Central memory CD8-positive, alpha-beta T cell (primary cell): ENCODE data around the gene GLRA3.

Source experiments
- ATAC-seq: fragments of 150-1000 bp; cut with Tn5 transposase; replicated peaks from 2 replicates; pipeline ENCODE4 v1.10.0; 2022; ENCODE audit warnings: mild to moderate bottlenecking, moderate FRiP score, moderate number of reproducible peaks; ENCODE audit not compliant: poor library complexity, severe bottlenecking; ENCODE audit errors: extremely low read depth
- DNase-seq, 2 donors: peaks; one replicate each; pipeline ENCODE4 v3.0.0; 2021; ENCODE audit warnings: low spot score in 2 of 2
- H3K27ac Mint-ChIP-seq: one replicate; pipeline ENCODE4 v1.8.0; 2022; ENCODE audit warnings: low read depth, mild to moderate bottlenecking, moderate library complexity, mixed read lengths
- H3K27me3 Mint-ChIP-seq: one replicate; pipeline ENCODE4 v1.8.0; 2022; ENCODE audit warnings: mixed read lengths
- H3K36me3 Mint-ChIP-seq: one replicate; pipeline ENCODE4 v1.8.0; 2022; ENCODE audit warnings: mild to moderate bottlenecking, moderate library complexity, mixed read lengths; ENCODE audit not compliant: insufficient read depth
- H3K4me1 Mint-ChIP-seq: one replicate; pipeline ENCODE4 v1.8.0; 2022; ENCODE audit warnings: mixed read lengths
- H3K4me3 Mint-ChIP-seq: one replicate; pipeline ENCODE4 v1.8.0; 2022; ENCODE audit warnings: mild to moderate bottlenecking, moderate library complexity, mixed read lengths
- H3K9me3 Mint-ChIP-seq: one replicate; pipeline ENCODE4 v1.8.0; 2022; ENCODE audit warnings: mixed read lengths

Gene GLRA3

GRCh38 chr4:174669270-174669669, 159.8 kb downstream of the GLRA3 start:
- Mint-ChIP-seq H3K27me3 (no peaks in the 10 kb centered on the region), H3K36me3 (no peaks in the 10 kb centered on the region), H3K27ac (no peak overlapping the region), H3K4me1 (no peaks in the 10 kb centered on the region), H3K4me3 (no peak overlapping the region), H3K9me3 (no peaks in the 10 kb centered on the region)
- DNase-seq (no peak), ATAC-seq (no peak)

- peaks cover 11% of the 10 kb centered on the region for H3K9me3 Mint-ChIP-seq
- no peaks in the 10 kb centered on the region for H3K27me3 Mint-ChIP-seq
- DNase-seq (no peak), ATAC-seq (no peak)
- H3K36me3 Mint-ChIP-seq, result no peaks in the 10 kb centered on the region
- no peaks in the 10 kb centered on the region for H3K4me1 Mint-ChIP-seq
- H3K4me3 Mint-ChIP-seq, result no peak overlapping the region
- H3K27ac Mint-ChIP-seq, result no peak overlapping the region
Observed at GRCh38 chr4:174665799-174666198, 163.2 kb downstream of the GLRA3 start.

GRCh38 chr4:174663216-174663615, 165.8 kb downstream of the GLRA3 start:
- Mint-ChIP-seq H3K9me3 (peaks cover 12% of the 10 kb centered on the region), H3K4me3 (no peak overlapping the region), H3K4me1 (no peaks in the 10 kb centered on the region), H3K27me3 (no peaks in the 10 kb centered on the region), H3K27ac (no peak overlapping the region), H3K36me3 (no peaks in the 10 kb centered on the region)
- ATAC-seq, result no peak
- no peak for DNase-seq

GRCh38 chr4:174658246-174658645, 170.8 kb downstream of the GLRA3 start:
- H3K36me3 Mint-ChIP-seq, result no peaks in the 10 kb centered on the region

GRCh38 chr4:174657472-174657871, 171.6 kb downstream of the GLRA3 start:
- H3K27ac Mint-ChIP-seq, result no peak overlapping the region
- no peaks in the 10 kb centered on the region for H3K4me1 Mint-ChIP-seq
- no peak for ATAC-seq

More at GRCh38 chr4:174658246-174658645, 170.8 kb downstream of the GLRA3 start:
- Mint-ChIP-seq H3K4me3 (no peak overlapping the region), H3K9me3 (peaks cover 12% of the 10 kb centered on the region), H3K27me3 (no peaks in the 10 kb centered on the region), H3K4me1 (no peaks in the 10 kb centered on the region), H3K27ac (no peak overlapping the region)
- DNase-seq (no peak), ATAC-seq (no peak)

GRCh38 chr4:174654634-174655033, 174.4 kb downstream of the GLRA3 start:
- ATAC-seq (no peak), DNase-seq (no peak)
- H3K27ac Mint-ChIP-seq, result no peak overlapping the region
- H3K9me3 Mint-ChIP-seq, result no peaks in the 10 kb centered on the region
- H3K27me3 Mint-ChIP-seq, result no peaks in the 10 kb centered on the region
- H3K4me3 Mint-ChIP-seq, result no peak overlapping the region
- no peaks in the 10 kb centered on the region for H3K4me1 Mint-ChIP-seq
- no peaks in the 10 kb centered on the region for H3K36me3 Mint-ChIP-seq

More at GRCh38 chr4:174657472-174657871, 171.6 kb downstream of the GLRA3 start:
- DNase-seq, result no peak
- Mint-ChIP-seq H3K4me3 (no peak overlapping the region), H3K27me3 (no peaks in the 10 kb centered on the region), H3K36me3 (no peaks in the 10 kb centered on the region), H3K9me3 (peaks cover 12% of the 10 kb centered on the region)

GRCh38 chr4:174650711-174651355, 178.2 kb downstream of the GLRA3 start:
- H3K4me1 Mint-ChIP-seq, result no peaks in the 10 kb centered on the region
- DNase-seq (no peak), ATAC-seq (no peak)
- no peaks in the 10 kb centered on the region for H3K36me3 Mint-ChIP-seq
- peaks cover 6% of the 10 kb centered on the region for H3K9me3 Mint-ChIP-seq
- no peak overlapping the region for H3K27ac Mint-ChIP-seq
- no peaks in the 10 kb centered on the region for H3K27me3 Mint-ChIP-seq
- H3K4me3 Mint-ChIP-seq, result no peak overlapping the region

GRCh38 chr4:174648812-174649211, 180.2 kb downstream of the GLRA3 start:
- Mint-ChIP-seq H3K4me1 (no peaks in the 10 kb centered on the region), H3K4me3 (no peak overlapping the region), H3K9me3 (peaks cover 6% of the 10 kb centered on the region), H3K27me3 (no peaks in the 10 kb centered on the region), H3K36me3 (no peaks in the 10 kb centered on the region), H3K27ac (no peak overlapping the region)
- no peak for ATAC-seq
- DNase-seq, result no peak

- H3K27me3 Mint-ChIP-seq, result no peaks in the 10 kb centered on the region
- H3K4me1 Mint-ChIP-seq, result no peaks in the 10 kb centered on the region
- H3K4me3 Mint-ChIP-seq, result no peak overlapping the region
- no peak overlapping the region for H3K27ac Mint-ChIP-seq
- H3K36me3 Mint-ChIP-seq, result no peaks in the 10 kb centered on the region
- no peak for ATAC-seq
- peaks cover 6% of the 10 kb centered on the region for H3K9me3 Mint-ChIP-seq
- DNase-seq, result no peak
Observed at GRCh38 chr4:174646326-174646725, 182.7 kb downstream of the GLRA3 start.

- no peaks in the 10 kb centered on the region for H3K4me1 Mint-ChIP-seq
- no peak for DNase-seq
Observed at GRCh38 chr4:174640146-174640545, 188.9 kb downstream of the GLRA3 start.

GRCh38 chr4:174635732-174636131, 193.3 kb downstream of the GLRA3 start:
- Mint-ChIP-seq H3K36me3 (no peaks in the 10 kb centered on the region), H3K9me3 (no peaks in the 10 kb centered on the region), H3K4me3 (no peak overlapping the region), H3K27me3 (no peaks in the 10 kb centered on the region), H3K27ac (no peak overlapping the region), H3K4me1 (no peaks in the 10 kb centered on the region)
- DNase-seq (no peak), ATAC-seq (no peak)

More at GRCh38 chr4:174640146-174640545, 188.9 kb downstream of the GLRA3 start:
- H3K9me3 Mint-ChIP-seq, result no peaks in the 10 kb centered on the region
- H3K36me3 Mint-ChIP-seq, result no peaks in the 10 kb centered on the region
- no peak for ATAC-seq
- H3K4me3 Mint-ChIP-seq, result no peak overlapping the region
- H3K27me3 Mint-ChIP-seq, result no peaks in the 10 kb centered on the region
- H3K27ac Mint-ChIP-seq, result no peak overlapping the region

- Mint-ChIP-seq H3K4me1 (no peaks in the 10 kb centered on the region), H3K36me3 (no peaks in the 10 kb centered on the region), H3K27ac (no peak overlapping the region), H3K4me3 (no peak overlapping the region), H3K27me3 (no peaks in the 10 kb centered on the region), H3K9me3 (no peaks in the 10 kb centered on the region)
- no peak for DNase-seq
- ATAC-seq, result no peak
Observed at GRCh38 chr4:174633399-174633798, 195.6 kb downstream of the GLRA3 start.

- H3K4me1 Mint-ChIP-seq, result no peaks in the 10 kb centered on the region
- no peaks in the 10 kb centered on the region for H3K9me3 Mint-ChIP-seq
- no peak overlapping the region for H3K27ac Mint-ChIP-seq
- H3K27me3 Mint-ChIP-seq, result no peaks in the 10 kb centered on the region
- H3K36me3 Mint-ChIP-seq, result no peaks in the 10 kb centered on the region
- no peak overlapping the region for H3K4me3 Mint-ChIP-seq
- ATAC-seq (no peak), DNase-seq (no peak)
Observed at GRCh38 chr4:174631901-174632758, 196.9 kb downstream of the GLRA3 start.
